Gastroesophageal sphincter (tissue), 4 donors: ENCODE results near the gene CORIN. TPM values are rescaled to one million over a fixed set of nuclear protein-coding genes. Genes with fewer than 3 reads are reported as not detected.
"Not testable (repeated sequence)": the region's sequence is repeated elsewhere in the genome, so short reads cannot be mapped to it uniquely, and the experiment has no call there.

ENCODE experiments used
- ATAC-seq: fragments of 150-250 bp; one replicate; pipeline ENCODE4 v1.9.1; 2016; ENCODE audit warnings: mild to moderate bottlenecking, moderate library complexity
- H3K27ac ChIP-seq, 4 donors: fragments of 200-600 bp; sonication (generic) in 3 of 4; 1 replicate in 3 of 4; 2 replicates in 1 of 4; pipeline ENCODE4 v1.5.1; 2016 to 2019
- H3K27me3 ChIP-seq: fragments of 200-600 bp; sonication (generic); one replicate; pipeline ENCODE4 v1.5.1; 2019
- H3K36me3 ChIP-seq, 2 donors: fragments of 200-600 bp; sonication (generic); one replicate each; pipeline ENCODE4 v1.5.1; 2019; ENCODE audit warnings: control low read depth in 1 of 2
- H3K4me1 ChIP-seq, 3 donors: fragments of 200-600 bp; sonication (generic); 1 replicate in 2 of 3; 2 replicates in 1 of 3; pipeline ENCODE4 v1.5.1; 2016 to 2019; ENCODE audit warnings: control low read depth in 2 of 3
- H3K4me3 ChIP-seq, 2 donors: fragments of 200-600 bp; sonication (generic); one replicate each; pipeline ENCODE4 v1.5.1; 2019; ENCODE audit warnings: mild to moderate bottlenecking in 1 of 2, moderate library complexity in 1 of 2
- H3K9me3 ChIP-seq, 3 donors: fragments of 200-600 bp; sonication (generic); one replicate each; pipeline ENCODE4 v1.5.1; 2017 to 2019; ENCODE audit warnings: control low read depth in 2 of 3
- EP300 ChIP-seq: sonication (generic); formaldehyde crosslinking; IDR thresholded peaks from one replicate; pipeline ENCODE4 v1.6.1; 2017; ENCODE audit warnings: antibody characterized with exemption, mild to moderate bottlenecking
- POLR2A ChIP-seq, 2 donors: fragments of 450-650 bp; IDR thresholded peaks; one replicate each; pipeline ENCODE4 v1.6.1; 2017; ENCODE audit warnings: antibody characterized with exemption in 2 of 2, mild to moderate bottlenecking in 2 of 2, moderate library complexity in 1 of 2
- POLR2AphosphoS5 ChIP-seq: sonication (generic); formaldehyde crosslinking; IDR thresholded peaks from one replicate; pipeline ENCODE4 v1.6.1; 2017; ENCODE audit warnings: antibody characterized with exemption
- WGBS, 2 donors: methylation state at CpG; one replicate each; pipeline ENCODE4 v1.1.5; 2018; ENCODE audit warnings: low coverage in 1 of 2; 5-methylcytosine and 5-hydroxymethylcytosine counted together
- total RNA-seq, 4 donors: library from RNA; depleted of rRNA; stranded (reverse); fragments of >200 nt; gene quantifications; one replicate each; pipeline ENCODE4 v1.1.0, GENCODE V29; 2016
- TF ChIP-seq, protein P1 (sequence below), 4 experiments: fragments of 200-600 bp in 2 of 4; fragments of 450-650 bp in 2 of 4; sonication (generic) in 1 of 4; IDR thresholded peaks; one replicate each; pipeline ENCODE4 v1.5.1; 2017 to 2019; ENCODE audit warnings: antibody characterized with exemption in 4 of 4, mild to moderate bottlenecking in 2 of 4, moderate library complexity in 2 of 4

CORIN gene
- total RNA-seq, 4 donors from 2014 or later: 0.47 to 3.3 (median 2.2) TPM

DNA sequence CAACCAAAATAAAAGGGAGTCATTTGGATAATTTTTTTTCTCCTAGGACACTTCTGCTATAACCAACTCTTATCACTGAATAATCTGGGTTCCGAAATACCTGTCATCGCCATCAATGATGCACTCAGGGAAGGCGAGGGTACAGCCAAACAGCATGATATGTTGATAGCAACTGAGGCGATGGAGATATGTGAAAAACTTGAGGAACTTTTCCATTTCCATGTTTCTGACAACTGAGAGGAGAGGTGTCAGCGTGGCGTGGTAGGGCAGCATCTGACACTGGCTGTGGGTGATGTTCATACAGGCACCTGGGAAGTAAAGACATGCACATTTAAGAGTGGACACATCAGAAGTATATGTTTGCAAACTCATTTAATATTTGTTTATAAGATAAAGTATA, 74.6 kb downstream of the CORIN start:
- 60 to 85% methylated on average over 1 to 6 of the region's 6 CpGs for WGBS, 2 donors
- Histone ChIP-seq H3K27me3 (no peaks in the 10 kb centered on the region), H3K36me3 (no peaks in the 10 kb centered on the region), H3K9me3 (no peaks in the 10 kb centered on the region), H3K4me1 (no peaks in the 10 kb centered on the region), H3K4me3 (no peak overlapping the region), H3K27ac (no peak overlapping the region)
- ATAC-seq: no peak
- TF ChIP-seq POLR2A (IDR thresholded peaks at IDR 0.05) (no peak), POLR2AphosphoS5 (no peak), EP300 (no peak)
- TF ChIP-seq, protein P1, sequence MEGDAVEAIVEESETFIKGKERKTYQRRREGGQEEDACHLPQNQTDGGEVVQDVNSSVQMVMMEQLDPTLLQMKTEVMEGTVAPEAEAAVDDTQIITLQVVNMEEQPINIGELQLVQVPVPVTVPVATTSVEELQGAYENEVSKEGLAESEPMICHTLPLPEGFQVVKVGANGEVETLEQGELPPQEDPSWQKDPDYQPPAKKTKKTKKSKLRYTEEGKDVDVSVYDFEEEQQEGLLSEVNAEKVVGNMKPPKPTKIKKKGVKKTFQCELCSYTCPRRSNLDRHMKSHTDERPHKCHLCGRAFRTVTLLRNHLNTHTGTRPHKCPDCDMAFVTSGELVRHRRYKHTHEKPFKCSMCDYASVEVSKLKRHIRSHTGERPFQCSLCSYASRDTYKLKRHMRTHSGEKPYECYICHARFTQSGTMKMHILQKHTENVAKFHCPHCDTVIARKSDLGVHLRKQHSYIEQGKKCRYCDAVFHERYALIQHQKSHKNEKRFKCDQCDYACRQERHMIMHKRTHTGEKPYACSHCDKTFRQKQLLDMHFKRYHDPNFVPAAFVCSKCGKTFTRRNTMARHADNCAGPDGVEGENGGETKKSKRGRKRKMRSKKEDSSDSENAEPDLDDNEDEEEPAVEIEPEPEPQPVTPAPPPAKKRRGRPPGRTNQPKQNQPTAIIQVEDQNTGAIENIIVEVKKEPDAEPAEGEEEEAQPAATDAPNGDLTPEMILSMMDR (IDR thresholded peaks at IDR 0.05): no peak

DNA sequence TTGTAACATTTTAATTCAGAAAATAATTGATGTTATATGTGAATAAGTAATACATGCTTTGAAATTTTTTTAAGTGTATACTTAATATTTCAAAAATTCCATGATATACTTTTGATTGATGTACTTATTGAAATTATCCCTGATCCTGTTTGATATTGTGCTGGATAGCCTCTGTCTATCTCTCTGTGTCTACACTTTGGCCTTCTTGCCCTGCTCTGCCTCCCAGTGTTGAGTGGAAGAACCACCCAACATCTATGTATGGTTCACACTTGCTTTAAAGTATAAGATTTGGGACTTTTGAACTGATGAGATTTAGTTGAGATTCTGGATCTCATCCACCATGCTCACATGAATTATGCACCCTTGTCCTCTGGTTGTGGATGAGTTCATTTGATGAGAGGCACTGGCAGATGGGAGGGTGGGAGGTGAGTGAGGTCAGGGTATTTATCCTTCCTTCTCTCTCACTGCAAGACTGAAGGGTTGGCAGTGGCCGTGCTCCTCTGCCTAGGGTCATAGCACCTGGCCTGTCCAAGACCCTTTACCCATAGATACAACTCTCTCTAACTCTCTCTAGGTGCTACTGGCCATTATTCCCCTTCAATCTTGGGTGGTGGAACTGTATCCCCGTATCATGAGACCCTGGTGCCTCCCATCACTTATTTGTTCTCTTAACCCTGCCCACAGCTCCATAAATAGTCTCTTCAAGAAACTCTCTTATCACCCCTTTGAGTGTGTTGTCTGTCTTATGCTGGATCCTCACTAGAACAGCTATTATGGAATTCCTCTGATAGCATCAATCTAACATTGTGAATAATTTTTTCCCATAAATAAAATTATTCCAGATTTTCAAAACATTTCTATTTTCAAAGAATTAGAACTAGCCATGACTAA, 75.2 kb downstream of the CORIN start:
- Histone ChIP-seq H3K4me3 (no peak overlapping the region), H3K27me3 (no peaks in the 10 kb centered on the region), H3K4me1 (no peaks in the 10 kb centered on the region), H3K9me3 (no peaks in the 10 kb centered on the region), H3K27ac (no peak overlapping the region), H3K36me3 (no peaks in the 10 kb centered on the region)
- 79 to 95% methylated on average over 2 of the region's 2 CpGs for WGBS, 2 donors
- ATAC-seq: no peak
- TF ChIP-seq POLR2A (IDR thresholded peaks at IDR 0.05) (no peak), POLR2AphosphoS5 (no peak)

DNA sequence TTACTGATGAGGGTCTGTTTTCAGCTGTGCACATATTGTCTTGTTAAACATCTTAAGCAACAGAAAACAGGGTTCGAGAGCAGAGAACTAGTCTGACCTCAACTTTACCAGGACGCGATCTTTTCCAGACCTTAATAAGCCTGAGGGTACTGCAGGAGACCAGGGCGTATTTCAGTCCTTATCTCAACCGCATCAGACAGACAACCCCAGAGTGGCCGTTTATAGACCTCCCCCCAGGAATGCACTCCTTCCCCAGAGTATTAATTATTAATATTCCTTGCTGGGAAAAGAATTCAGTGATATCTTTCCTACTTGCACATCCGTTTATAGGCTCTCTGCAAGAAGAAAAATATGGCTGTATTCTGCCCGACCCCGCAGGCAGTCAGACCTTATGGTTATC, 84.6 kb downstream of the CORIN start:
- H3K27ac ChIP-seq, H3K4me1 ChIP-seq, ATAC-seq, H3K9me3 ChIP-seq, H3K27me3 ChIP-seq, H3K4me3 ChIP-seq, H3K36me3 ChIP-seq: not testable (repeated sequence)
- 89 to 93% methylated on average over 5 to 9 of the region's 9 CpGs for WGBS, 2 donors

DNA sequence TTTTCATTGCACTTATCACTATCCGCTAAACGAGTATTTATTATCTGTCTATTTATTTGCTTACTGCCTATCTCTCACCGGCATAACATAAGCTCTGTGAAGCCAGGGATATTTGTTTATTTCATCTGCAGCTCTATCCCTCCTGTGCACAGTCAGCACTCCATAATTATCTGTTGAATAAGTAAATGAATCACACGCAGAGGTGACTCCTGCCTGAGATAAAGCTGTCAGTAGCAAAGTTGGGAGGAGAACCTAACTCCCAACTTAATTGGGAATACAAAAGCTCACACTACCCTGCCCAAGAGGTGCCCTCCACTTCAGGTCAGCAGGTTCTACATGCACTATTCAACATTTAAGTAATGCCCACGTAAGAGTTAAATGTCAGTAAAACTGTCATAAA, 85.7 kb downstream of the CORIN start:
- no peak for ATAC-seq
- 52 to 60% methylated on average over 3 to 4 of the region's 5 CpGs for WGBS, 2 donors
- H3K36me3 ChIP-seq: no peaks in the 10 kb centered on the region

DNA sequence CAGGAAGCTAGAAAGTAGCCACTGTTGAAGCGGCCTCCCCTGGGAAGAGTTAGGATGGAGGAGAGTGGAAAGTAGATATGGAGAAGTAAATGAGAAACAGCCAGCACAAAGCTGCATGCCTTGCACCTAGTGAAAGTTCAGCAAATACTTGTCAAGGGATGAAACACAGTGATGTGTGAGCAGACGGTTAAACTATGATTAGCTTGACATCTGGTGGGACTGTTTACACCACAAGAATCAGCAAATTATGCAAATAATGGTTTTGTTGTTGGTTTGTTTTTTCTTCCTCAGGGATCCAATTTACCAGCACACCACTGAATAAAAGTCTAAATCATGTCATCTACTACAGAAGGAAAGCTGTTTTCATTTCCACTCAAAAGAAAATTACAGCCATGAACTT, 87.1 kb downstream of the CORIN start:
- H3K27ac ChIP-seq: no peak overlapping the region
- H3K27me3 ChIP-seq: no peaks in the 10 kb centered on the region
- no peaks in the 10 kb centered on the region for H3K36me3 ChIP-seq
- H3K9me3 ChIP-seq: no peaks in the 10 kb centered on the region
- 56 to 86% methylated on average over 1 to 2 of the region's 2 CpGs for WGBS, 2 donors
- no peak overlapping the region for H3K4me3 ChIP-seq
- no peak for ATAC-seq
- TF ChIP-seq, protein P1 (IDR thresholded peaks at IDR 0.05): no peak
- TF ChIP-seq POLR2AphosphoS5 (no peak), POLR2A (IDR thresholded peaks at IDR 0.05) (no peak), EP300 (no peak)
- H3K4me1 ChIP-seq: peaks cover 0 to 4% (median 0%) of the 10 kb centered on the region in 3 donors

More for the DNA sequence above, 85.7 kb downstream of the CORIN start:
- no peak overlapping the region for H3K27ac ChIP-seq
- no peak overlapping the region for H3K4me3 ChIP-seq
- H3K9me3 ChIP-seq: no peaks in the 10 kb centered on the region
- TF ChIP-seq, protein P1 (IDR thresholded peaks at IDR 0.05): no peak
- TF ChIP-seq POLR2A (IDR thresholded peaks at IDR 0.05) (no peak), EP300 (no peak), POLR2AphosphoS5 (no peak)
- peaks cover 0 to 4% (median 0%) of the 10 kb centered on the region in 3 donors for H3K4me1 ChIP-seq
- no peaks in the 10 kb centered on the region for H3K27me3 ChIP-seq

DNA sequence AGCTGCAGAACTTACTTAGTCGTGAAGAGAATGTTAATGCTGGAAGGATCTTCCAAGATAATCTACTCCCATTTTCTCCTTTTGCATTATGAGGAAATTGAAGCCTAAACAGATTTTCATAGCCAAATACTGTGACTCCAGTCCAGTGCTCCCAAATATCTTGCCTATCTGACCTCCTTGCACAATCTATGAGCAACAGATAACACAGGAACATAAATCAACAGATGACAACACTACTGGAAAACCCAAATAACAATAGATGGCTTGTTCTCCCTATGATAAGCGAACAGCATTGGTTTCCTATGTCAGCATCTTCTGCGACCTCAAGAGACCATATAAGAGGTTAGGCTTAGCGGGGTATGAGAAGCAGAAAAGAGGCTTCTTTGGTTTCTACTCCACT, 88.0 kb downstream of the CORIN start:
- Histone ChIP-seq H3K4me3 (no peak overlapping the region), H3K9me3 (no peaks in the 10 kb centered on the region), H3K36me3 (no peaks in the 10 kb centered on the region), H3K27me3 (no peaks in the 10 kb centered on the region), H3K27ac (no peak overlapping the region), H3K4me1 (peaks cover 0 to 4% (median 0%) of the 10 kb centered on the region in 3 donors)
- 77 to 84% methylated on average over 3 to 4 of the region's 4 CpGs for WGBS, 2 donors
- TF ChIP-seq, protein P1 (IDR thresholded peaks at IDR 0.05): no peak
- no peak for TF ChIP-seq POLR2AphosphoS5
- TF ChIP-seq POLR2A (IDR thresholded peaks at IDR 0.05): no peak
- TF ChIP-seq EP300: no peak
- ATAC-seq: no peak
